Ectodermal cell (in vitro differentiated cells): ENCODE data around the gene AUTS2.
A peak's percentile ranks its signal among the peaks of the same experiment; 100 is the strongest.

Experiments used
- H3K27ac ChIP-seq: 2 replicates; pipeline ENCODE4 v1.7.0; 2013; ENCODE audit warnings: mild to moderate bottlenecking, low read depth, low read length; ENCODE audit not compliant: insufficient read depth, poor library complexity, severe bottlenecking
- H3K27me3 ChIP-seq: 2 replicates; pipeline ENCODE4 v1.7.0; 2013; ENCODE audit warnings: mild to moderate bottlenecking, low read length; ENCODE audit not compliant: insufficient read depth, control insufficient read depth, poor library complexity, severe bottlenecking
- H3K36me3 ChIP-seq: one replicate; pipeline ENCODE4 v1.7.0; 2013; ENCODE audit warnings: low read length; ENCODE audit not compliant: control insufficient read depth, insufficient read depth
- H3K4me1 ChIP-seq: one replicate; pipeline ENCODE4 v1.7.0; 2013; ENCODE audit warnings: low read length; ENCODE audit not compliant: control insufficient read depth, insufficient read depth
- H3K4me3 ChIP-seq: 2 replicates; pipeline ENCODE4 v1.7.0; 2013; ENCODE audit warnings: low read depth, low read length, control low read depth; ENCODE audit not compliant: insufficient read depth
- H3K9me3 ChIP-seq: 2 replicates; pipeline ENCODE4 v1.7.0; 2013; ENCODE audit warnings: mild to moderate bottlenecking, low read length, moderate library complexity; ENCODE audit not compliant: control insufficient read depth
- WGBS, 2 experiments: methylation state at CpG; one replicate each; pipeline ENCODE4 v1.1.7; 2013; ENCODE audit warnings: missing lambda C conversion rate in 2 of 2; 5-methylcytosine and 5-hydroxymethylcytosine counted together

AUTS2 gene

DNA sequence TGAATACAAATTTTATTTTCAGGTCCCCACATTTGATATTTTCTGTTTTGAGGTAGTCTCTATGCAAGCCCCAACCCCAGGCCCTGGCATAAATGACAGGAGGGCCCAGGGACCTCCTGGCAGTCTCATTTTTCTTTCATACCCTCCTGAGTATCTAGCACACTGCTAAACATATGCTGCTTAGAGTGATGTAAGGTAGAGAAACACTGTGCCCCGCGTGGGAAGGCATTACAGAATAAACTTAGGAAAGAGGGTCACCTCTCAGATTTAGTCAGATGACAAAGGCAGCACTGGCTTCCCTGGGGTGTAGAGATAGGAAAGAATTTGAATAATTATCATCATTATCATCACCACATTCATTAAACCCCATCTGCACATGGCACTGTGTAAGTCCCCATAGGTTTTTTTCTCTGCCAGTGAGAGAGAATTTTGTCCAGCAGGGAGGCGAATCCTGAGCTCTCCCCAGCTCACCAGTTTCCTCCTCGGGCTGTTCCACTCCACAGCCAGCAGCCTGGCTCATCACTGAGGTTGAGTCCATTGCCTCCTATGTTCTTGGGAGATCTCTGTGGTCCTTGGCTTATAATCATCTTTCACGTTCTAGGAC, 1026.3 kb downstream of the AUTS2 start:
- Histone ChIP-seq H3K27me3 (peaks cover 49% of the 10 kb centered on the region), H3K27ac (no peak overlapping the region), H3K9me3 (no peaks in the 10 kb centered on the region), H3K4me3 (no peak overlapping the region), H3K36me3 (no peaks in the 10 kb centered on the region), H3K4me1 (peaks cover 10% of the 10 kb centered on the region)
- 87% methylated on average over 5 of the region's 5 CpGs for WGBS, 2 experiments

DNA sequence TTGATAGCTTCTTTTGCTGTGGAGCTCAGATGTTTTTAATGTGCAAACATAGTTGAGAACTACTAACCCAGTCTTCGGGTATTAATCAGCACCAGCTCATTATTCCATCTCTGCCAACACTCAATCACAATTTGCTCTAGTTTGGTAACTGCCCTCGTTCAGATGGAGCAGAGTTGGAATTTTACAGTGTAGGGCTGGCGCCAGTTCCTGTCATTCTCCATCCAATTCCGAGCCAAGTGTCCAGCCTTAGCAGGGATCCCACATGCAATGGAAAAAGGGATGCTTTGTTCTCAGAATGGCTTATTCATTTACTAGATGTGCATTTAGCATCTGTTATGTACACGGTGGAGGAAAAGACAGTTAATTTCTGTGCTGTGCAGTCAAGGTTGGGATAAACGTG, 1029.2 kb downstream of the AUTS2 start:
- Histone ChIP-seq H3K4me1 (peaks cover 14% of the 10 kb centered on the region), H3K27ac (no peak overlapping the region), H3K27me3 (peaks cover 20% of the 10 kb centered on the region), H3K4me3 (no peak overlapping the region), H3K36me3 (no peaks in the 10 kb centered on the region), H3K9me3 (no peaks in the 10 kb centered on the region)
- WGBS, 2 experiments: 95 to 97% methylated on average over 6 of the region's 6 CpGs

DNA sequence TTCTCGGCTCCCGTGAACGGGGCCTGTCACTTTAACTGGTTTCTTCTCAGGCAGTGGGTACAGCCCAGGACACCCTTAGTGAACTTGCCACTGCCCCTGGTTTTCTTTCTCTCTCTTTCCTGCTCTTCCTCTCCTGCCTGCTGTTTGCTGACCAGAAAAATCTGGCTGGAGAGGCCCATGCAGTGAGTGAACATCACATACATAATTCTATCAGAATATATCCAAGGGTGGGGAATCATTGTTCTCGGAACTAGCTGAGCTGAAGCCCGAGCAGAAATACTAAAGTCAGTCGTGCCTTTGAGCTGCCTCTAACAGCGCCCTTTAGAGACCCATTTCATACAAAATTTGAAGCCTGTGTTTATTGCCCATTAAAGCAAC, 1032.2 kb downstream of the AUTS2 start:
- H3K4me1 ChIP-seq: peaks cover 17% of the 10 kb centered on the region
- peaks cover 3% of the 10 kb centered on the region for H3K27me3 ChIP-seq
- no peaks in the 10 kb centered on the region for H3K36me3 ChIP-seq
- peak overlapping the region; percentile 31 for H3K27ac ChIP-seq
- no peak overlapping the region for H3K4me3 ChIP-seq
- no peaks in the 10 kb centered on the region for H3K9me3 ChIP-seq
- 73 to 79% methylated on average over 7 of the region's 7 CpGs for WGBS, 2 experiments

DNA sequence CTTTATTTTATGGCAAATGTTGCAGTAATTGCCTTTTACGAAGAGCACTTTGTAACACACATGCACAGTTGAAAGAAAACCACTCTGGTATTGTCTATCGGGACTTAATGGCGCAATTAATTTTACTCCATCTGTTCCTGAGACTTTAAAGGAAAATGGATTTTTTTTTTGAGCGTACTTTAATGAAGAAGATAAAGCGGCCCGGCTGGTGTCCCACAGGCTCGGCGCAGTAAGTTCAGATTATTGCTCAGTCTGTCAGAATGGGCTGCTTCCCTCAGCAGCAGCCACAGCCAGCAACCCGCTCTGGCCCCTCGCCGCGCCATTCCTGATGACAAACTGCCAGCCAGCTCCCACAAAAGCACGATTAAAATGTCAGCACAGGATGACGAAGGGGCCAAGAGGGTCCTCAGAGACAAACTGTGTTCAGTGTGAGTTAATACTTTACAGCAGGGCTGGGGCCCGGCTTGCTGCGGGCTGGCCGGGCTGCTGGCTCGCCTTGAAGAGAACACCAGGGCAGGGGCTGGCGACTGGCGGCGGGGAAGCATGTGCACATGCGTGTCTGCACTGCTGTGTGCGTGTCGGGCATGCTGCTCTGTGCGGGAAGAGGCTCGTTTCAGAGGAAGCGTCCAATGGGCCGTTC, 1032.7 kb downstream of the AUTS2 start:
- Histone ChIP-seq H3K27me3 (peaks cover 3% of the 10 kb centered on the region), H3K27ac (no peak overlapping the region), H3K4me3 (no peak overlapping the region)

DNA sequence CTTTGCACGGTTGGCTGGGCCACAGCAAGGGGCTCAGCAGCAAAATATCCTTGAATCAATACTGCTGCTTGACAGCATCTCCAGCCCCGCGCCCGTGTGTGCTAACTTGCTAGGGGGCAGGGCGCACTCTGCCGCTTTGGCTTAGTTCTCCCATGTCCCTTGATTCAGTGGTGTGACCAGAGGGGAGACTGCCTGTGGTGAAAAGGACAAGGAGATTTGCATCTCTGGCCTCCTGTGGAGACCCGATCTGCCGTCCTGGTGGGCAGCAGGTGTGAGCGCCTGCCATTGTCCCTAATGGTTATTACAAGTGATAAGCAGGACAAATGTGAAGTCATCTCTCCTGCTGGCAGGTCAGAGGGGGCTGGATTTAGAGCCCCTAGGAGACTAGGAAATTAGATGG, 1033.4 kb downstream of the AUTS2 start:
- Histone ChIP-seq H3K36me3 (no peaks in the 10 kb centered on the region), H3K27ac (no peak overlapping the region), H3K4me1 (peaks cover 17% of the 10 kb centered on the region), H3K27me3 (peaks cover 3% of the 10 kb centered on the region), H3K9me3 (no peaks in the 10 kb centered on the region), H3K4me3 (no peak overlapping the region)
- WGBS, 2 experiments: 20 to 21% methylated on average over 9 of the region's 9 CpGs

More for the DNA sequence above, 1032.7 kb downstream of the AUTS2 start:
- no peaks in the 10 kb centered on the region for H3K9me3 ChIP-seq
- H3K36me3 ChIP-seq: no peaks in the 10 kb centered on the region
- 86 to 87% methylated on average over 28 of the region's 28 CpGs for WGBS, 2 experiments
- H3K4me1 ChIP-seq: peaks cover 17% of the 10 kb centered on the region

DNA sequence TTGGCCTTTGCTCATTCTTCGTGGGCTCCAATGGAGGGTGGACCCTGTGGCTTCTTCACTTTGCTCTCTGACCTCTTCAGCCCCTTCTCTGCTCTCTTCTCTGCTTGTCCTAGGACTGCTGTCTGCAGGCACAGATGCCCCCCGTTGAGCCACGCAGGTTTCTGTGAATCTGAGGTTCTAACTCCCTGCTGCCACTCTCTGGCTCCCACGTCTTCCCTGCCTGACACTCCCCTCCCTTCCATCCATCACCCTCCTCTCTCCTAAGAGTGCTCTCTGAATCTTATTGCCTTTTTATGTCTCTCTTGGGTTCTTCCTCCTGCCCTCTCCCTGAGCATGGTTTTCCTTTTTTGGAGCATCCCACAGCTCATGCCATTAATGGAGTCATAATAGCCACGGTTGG, 1034.1 kb downstream of the AUTS2 start:
- H3K27me3 ChIP-seq: peaks cover 3% of the 10 kb centered on the region
- H3K9me3 ChIP-seq: no peaks in the 10 kb centered on the region
- no peaks in the 10 kb centered on the region for H3K36me3 ChIP-seq
- no peak overlapping the region for H3K4me3 ChIP-seq
- peaks cover 17% of the 10 kb centered on the region for H3K4me1 ChIP-seq
- 50 to 56% methylated on average over 5 of the region's 5 CpGs for WGBS, 2 experiments
- H3K27ac ChIP-seq: no peak overlapping the region

DNA sequence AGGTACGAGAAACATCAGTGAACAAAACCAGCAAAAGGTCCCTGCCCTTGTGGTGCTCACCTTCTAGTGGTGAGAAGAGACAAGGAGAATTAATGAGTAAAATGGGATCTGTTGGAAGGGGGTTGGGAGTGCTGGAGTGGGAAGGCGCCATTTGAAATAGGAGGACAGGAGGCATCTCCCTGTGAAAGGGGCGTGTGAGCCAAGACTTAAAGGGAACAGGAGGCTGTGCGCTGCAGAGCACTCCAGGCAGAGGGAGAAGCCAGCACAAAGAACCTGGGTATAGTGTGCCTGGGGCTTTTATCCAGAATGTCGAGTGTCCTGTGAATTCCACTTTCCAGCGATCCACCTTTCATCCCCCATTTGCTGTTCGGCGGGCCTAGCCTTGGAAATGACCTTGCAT, 1035.8 kb downstream of the AUTS2 start:
- 92 to 93% methylated on average over 8 of the region's 8 CpGs for WGBS, 2 experiments
- Histone ChIP-seq H3K4me1 (peaks cover 21% of the 10 kb centered on the region), H3K27me3 (peaks cover 3% of the 10 kb centered on the region), H3K27ac (no peak overlapping the region), H3K9me3 (no peaks in the 10 kb centered on the region), H3K36me3 (no peaks in the 10 kb centered on the region), H3K4me3 (no peak overlapping the region)

DNA sequence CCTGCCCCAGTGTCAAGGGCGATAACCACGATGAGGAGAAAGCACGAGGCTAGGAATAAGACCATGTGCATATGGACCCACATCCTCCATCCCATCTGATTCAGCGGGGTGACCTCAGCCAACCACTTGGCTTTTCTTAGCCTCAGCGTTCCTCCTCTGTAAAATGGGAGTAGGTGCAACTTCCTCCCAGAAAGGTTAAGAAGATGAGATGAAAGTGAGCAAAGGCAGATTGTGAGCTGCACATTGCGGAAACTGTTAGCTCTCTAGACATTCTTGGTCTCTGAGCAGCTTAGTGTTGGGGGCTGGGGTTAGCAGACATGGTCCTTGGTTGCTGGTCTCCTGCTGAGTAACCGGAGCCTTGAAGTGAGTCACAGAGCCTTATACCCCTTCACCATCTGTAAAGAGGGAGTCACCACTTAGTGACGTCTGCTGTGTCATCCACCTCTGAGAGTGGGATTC, 1036.4 kb downstream of the AUTS2 start:
- Histone ChIP-seq H3K4me3 (no peak overlapping the region), H3K36me3 (no peaks in the 10 kb centered on the region), H3K27ac (no peak overlapping the region), H3K4me1 (peaks cover 21% of the 10 kb centered on the region), H3K27me3 (peaks cover 3% of the 10 kb centered on the region), H3K9me3 (no peaks in the 10 kb centered on the region)
- 94 to 95% methylated on average over 8 of the region's 8 CpGs for WGBS, 2 experiments

DNA sequence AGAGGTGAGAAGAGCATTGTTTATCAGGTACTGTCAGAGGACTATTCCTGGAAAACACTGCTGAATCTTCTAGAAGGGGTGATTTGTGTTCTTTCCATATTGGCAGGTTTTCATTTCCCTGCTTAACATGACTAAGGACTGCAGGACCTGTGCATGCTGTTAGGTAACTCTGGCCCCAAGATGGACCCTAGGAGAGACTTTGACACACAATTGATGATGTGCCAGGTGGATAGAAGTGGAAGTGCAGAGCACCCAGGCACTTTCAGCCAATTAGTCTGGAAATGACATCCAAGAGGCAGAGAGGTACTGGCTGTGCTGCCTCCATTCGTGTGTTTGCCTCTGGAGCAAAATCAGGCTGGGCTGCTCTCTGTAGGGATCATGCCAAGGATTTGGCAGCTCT, 1037.4 kb downstream of the AUTS2 start:
- H3K27ac ChIP-seq: no peak overlapping the region
- peaks cover 21% of the 10 kb centered on the region for H3K4me1 ChIP-seq
- WGBS, 2 experiments: 89 to 100% methylated on average over 1 of the region's 1 CpG
- no peak overlapping the region for H3K4me3 ChIP-seq
- H3K36me3 ChIP-seq: no peaks in the 10 kb centered on the region
- H3K27me3 ChIP-seq: peaks cover 3% of the 10 kb centered on the region
- no peaks in the 10 kb centered on the region for H3K9me3 ChIP-seq

DNA sequence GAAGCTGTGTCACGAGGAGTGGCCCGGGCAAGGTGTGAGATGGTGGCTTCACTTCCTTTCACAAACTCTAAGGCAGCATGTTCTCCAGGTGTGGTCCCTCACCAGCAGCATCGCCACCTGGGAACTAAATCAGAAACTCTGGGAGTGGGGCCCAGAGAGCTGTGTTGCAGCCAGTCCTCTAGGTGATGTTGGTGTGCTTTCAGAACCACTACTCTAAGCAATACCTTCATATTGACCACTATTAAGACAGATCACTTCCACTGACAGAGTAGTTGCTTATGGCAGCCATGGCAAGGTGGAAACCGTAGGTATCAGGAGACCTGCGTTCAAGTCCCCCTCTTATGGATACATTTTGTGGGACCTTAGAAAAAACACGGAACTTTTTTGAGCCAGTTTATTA, 1037.9 kb downstream of the AUTS2 start:
- H3K36me3 ChIP-seq: no peaks in the 10 kb centered on the region
- no peak overlapping the region for H3K27ac ChIP-seq
- H3K4me3 ChIP-seq: no peak overlapping the region
- H3K4me1 ChIP-seq: peaks cover 20% of the 10 kb centered on the region
- 95 to 97% methylated on average over 6 of the region's 6 CpGs for WGBS, 2 experiments
- peaks cover 3% of the 10 kb centered on the region for H3K27me3 ChIP-seq
- H3K9me3 ChIP-seq: no peaks in the 10 kb centered on the region
